Esophagus squamous epithelium (tissue), 5 donors: ENCODE data around the gene ADD1. TPM values are rescaled to one million over a fixed set of nuclear protein-coding genes. Genes with fewer than 3 reads are reported as not detected.

Experiments
- DNase-seq: peaks from one replicate; lab custom pipeline; 2025; lab: John Stamatoyannopoulos, UW
- H3K27ac ChIP-seq, 4 donors: fragments of 200-600 bp; sonication (generic); one replicate each; pipeline ENCODE4 v1.5.1; 2016 to 2019; ENCODE audit warnings: mild to moderate bottlenecking in 1 of 4
- H3K27me3 ChIP-seq, 4 donors: fragments of 200-600 bp; sonication (generic); 1 replicate in 3 of 4; 2 replicates in 1 of 4; pipeline versions ENCODE4 v1.5.1 to v1.6.0; 2017 to 2021; ENCODE audit warnings: antibody characterized with exemption in 1 of 4
- H3K36me3 ChIP-seq, 3 donors: fragments of 200-600 bp; sonication (generic); one replicate each; pipeline ENCODE4 v1.5.1; 2016 to 2019
- H3K4me1 ChIP-seq, 3 donors: fragments of 200-600 bp; sonication (generic); one replicate each; pipeline ENCODE4 v1.5.1; 2017 to 2019
- H3K4me3 ChIP-seq, 4 donors: fragments of 200-600 bp; sonication (generic); 1 replicate in 3 of 4; 2 replicates in 1 of 4; pipeline ENCODE4 v1.5.1; 2016 to 2019; ENCODE audit warnings: mild to moderate bottlenecking in 2 of 4, moderate library complexity in 1 of 4
- H3K9me3 ChIP-seq, 3 donors: fragments of 200-600 bp; sonication (generic); one replicate each; pipeline ENCODE4 v1.5.1; 2016 to 2019
- CTCF ChIP-seq, 6 experiments: fragments of 450-650 bp in 4 of 6; fragments of 200-600 bp in 2 of 6; sonication (generic) in 2 of 6; IDR thresholded peaks; one replicate each; pipeline ENCODE4 v1.5.1; 2016 to 2019; ENCODE audit warnings: antibody characterized with exemption in 6 of 6, mild to moderate bottlenecking in 4 of 6, moderate library complexity in 4 of 6
- POLR2A ChIP-seq, 4 donors: fragments of 450-650 bp; IDR thresholded peaks; one replicate each; pipeline ENCODE4 v1.6.1; 2017; ENCODE audit warnings: antibody characterized with exemption in 4 of 4, mild to moderate bottlenecking in 4 of 4, moderate library complexity in 3 of 4
- WGBS, 2 donors: methylation state at CpG; one replicate each; pipeline ENCODE4 v1.1.5; 2018; 5-methylcytosine and 5-hydroxymethylcytosine counted together
- intact Hi-C: fragments of 100-400 bp; cut with DNase I; formaldehyde crosslinking; loops from one replicate; pipeline ENCODE4 v1.15.0; 2022
- total RNA-seq, 4 donors: library from RNA; depleted of rRNA; stranded (reverse); fragments of >200 nt; gene quantifications; one replicate each; pipeline ENCODE4 v1.1.0, GENCODE V29; 2016
- donor health status: DM: yes; HTN: yes; CAD: no.

The ADD1 gene
- total RNA-seq, 4 donors from 2014 or later, result 81.7 to 144 (median 103) TPM

DNA sequence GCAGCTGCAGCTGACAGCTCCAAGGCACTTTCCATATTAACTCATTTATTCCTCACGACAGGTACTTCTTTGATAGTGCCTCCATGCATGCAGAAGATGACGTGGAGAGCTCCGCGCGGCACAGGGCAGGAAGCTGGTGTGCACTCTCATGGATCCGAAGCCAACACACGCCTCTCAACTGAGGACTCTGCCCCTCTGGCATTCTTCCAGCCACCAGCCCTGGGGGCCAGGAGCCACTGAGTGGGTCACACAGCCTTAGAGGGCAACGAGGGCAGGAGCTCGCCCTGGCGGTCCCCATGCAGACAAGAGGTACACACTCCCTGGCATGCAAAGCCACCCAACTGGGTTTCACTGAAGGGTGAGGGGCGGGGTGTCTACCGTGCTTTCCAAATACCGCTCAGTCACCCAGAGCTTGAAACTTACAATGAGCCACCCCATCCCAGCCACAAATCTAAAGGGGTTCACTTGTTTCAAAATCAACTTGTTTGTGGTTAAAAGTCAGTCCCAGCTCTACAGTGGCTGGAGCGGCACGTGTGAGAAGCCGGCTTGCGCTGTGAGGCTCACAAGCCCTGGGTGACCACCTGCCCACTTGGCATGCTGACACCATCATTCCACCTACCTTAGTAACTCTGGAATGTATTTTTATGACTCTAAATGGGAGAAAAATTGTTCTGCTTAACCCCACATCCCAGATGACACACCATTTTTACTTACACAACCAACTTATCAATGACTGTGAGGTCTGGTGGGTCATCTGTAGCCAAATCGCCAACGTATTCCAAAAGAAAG, 103.4 kb downstream of the ADD1 start:
- no peak for DNase-seq
- Histone ChIP-seq H3K27me3 (no peaks in the 10 kb centered on the region), H3K4me3 (no peak overlapping the region), H3K27ac (no peak overlapping the region), H3K36me3 (peaks cover 43 to 100% (median 70%) of the 10 kb centered on the region in 3 donors), H3K4me1 (peaks cover 0 to 11% (median 0%) of the 10 kb centered on the region in 3 donors), H3K9me3 (no peaks in the 10 kb centered on the region)
- intact Hi-C loops, result no loop called here
- TF ChIP-seq CTCF (IDR thresholded peaks at IDR 0.05) (no peak), POLR2A (IDR thresholded peaks at IDR 0.05) (no peak)
- 94 to 99% methylated on average over 8 to 18 of the region's 19 CpGs for WGBS, 2 donors

DNA sequence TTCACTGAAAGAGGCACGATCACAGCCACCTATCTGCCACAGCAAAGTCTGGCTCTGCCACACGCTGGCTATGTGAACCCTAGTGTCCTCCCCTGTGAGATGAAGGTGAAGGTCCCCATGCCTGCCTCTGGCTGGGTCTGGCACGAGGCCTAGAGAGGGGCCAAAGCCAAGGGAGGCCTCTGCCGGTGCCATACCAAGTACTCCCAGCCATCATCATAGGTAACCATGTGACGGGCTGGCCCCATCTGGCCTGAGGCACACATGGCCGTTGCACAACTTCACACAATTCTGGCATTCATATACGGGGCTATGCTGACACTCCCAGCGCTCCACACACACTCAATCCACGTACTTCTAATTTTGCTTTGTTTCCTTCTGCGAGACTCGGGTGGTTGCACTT, 104.3 kb downstream of the ADD1 start:
- Histone ChIP-seq H3K27ac (no peak overlapping the region), H3K9me3 (no peaks in the 10 kb centered on the region), H3K4me1 (peaks cover 0 to 4% (median 0%) of the 10 kb centered on the region in 3 donors), H3K27me3 (no peaks in the 10 kb centered on the region), H3K4me3 (no peak overlapping the region), H3K36me3 (peaks cover 37 to 100% (median 69%) of the 10 kb centered on the region in 3 donors)
- WGBS, 2 donors, result 70 to 74% methylated on average over 8 to 11 of the region's 11 CpGs
- no peak for DNase-seq
- TF ChIP-seq CTCF (IDR thresholded peaks at IDR 0.05) (no peak), POLR2A (IDR thresholded peaks at IDR 0.05) (no peak)
- intact Hi-C loops, result no loop called here

- no peak for DNase-seq
Measured at GRCh38 chr4:2948895-2949781, 105.5 kb downstream of the ADD1 start.

DNA sequence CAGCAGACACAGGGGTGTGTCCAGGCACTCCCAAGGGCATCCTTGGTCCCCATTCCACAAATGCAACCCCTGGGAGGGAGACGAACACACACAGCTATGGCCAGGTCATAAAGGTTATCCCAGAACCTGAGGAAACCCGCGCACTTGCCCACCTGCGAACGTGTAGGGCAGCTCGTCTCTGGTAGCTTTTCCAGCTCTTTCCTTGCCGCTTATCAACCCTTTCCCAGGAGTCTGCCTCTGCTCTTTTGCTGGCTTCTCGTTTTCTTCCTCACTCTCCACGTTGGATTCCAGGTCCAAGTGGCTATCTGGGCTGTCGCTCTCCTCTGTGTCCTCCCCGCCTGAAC, 106.1 kb downstream of the ADD1 start:
- Histone ChIP-seq H3K27me3 (no peaks in the 10 kb centered on the region), H3K36me3 (peaks cover 40 to 100% (median 67%) of the 10 kb centered on the region in 3 donors), H3K27ac (no peak overlapping the region), H3K4me1 (no peaks in the 10 kb centered on the region), H3K9me3 (no peaks in the 10 kb centered on the region), H3K4me3 (no peak overlapping the region)
- no peak for DNase-seq
- 89 to 92% methylated on average over 11 of the region's 11 CpGs for WGBS, 2 donors
- intact Hi-C loops, result no loop called here
- TF ChIP-seq POLR2A (IDR thresholded peaks at IDR 0.05) (no peak), CTCF (IDR thresholded peaks at IDR 0.05) (no peak)

More at GRCh38 chr4:2948895-2949781, 105.5 kb downstream of the ADD1 start:
- H3K4me1 ChIP-seq, result no peaks in the 10 kb centered on the region
- intact Hi-C loops, result no loop called here
- no peaks in the 10 kb centered on the region for H3K27me3 ChIP-seq
- no peaks in the 10 kb centered on the region for H3K9me3 ChIP-seq
- no peak overlapping the region for H3K27ac ChIP-seq
- peak in 4 of 6 experiments; percentile 33 to 56 (median 38) for TF ChIP-seq CTCF (IDR thresholded peaks at IDR 0.05)
- TF ChIP-seq POLR2A (IDR thresholded peaks at IDR 0.05), result no peak
- peaks cover 39 to 100% (median 69%) of the 10 kb centered on the region in 3 donors for H3K36me3 ChIP-seq
- no peak overlapping the region for H3K4me3 ChIP-seq
- WGBS, 2 donors, result 89 to 93% methylated on average over 12 of the region's 14 CpGs
